HepG2 (cell line): ENCODE measurements around the gene TM2D1. TPM values are rescaled to one million over a fixed set of nuclear protein-coding genes. Genes with fewer than 3 reads are reported as not detected.
A peak's percentile ranks its signal among the peaks of the same experiment; 100 is the strongest.

ENCODE experiments used
- ATAC-seq: fragments of 200-7000 bp; cut with Tn5 transposase; 3 replicates; pipeline ENCODE4 v1.9.1; 2020; ENCODE audit warnings: mild to moderate bottlenecking, moderate library complexity
- BruUV-seq: library from RNA; stranded (reverse); fragments of 400-500 nt; replicated peaks from 2 replicates; lab custom pipeline; 2021; lab: Mats Ljungman, UMichigan
- CTCF ChIA-PET: fragments of 300-600 bp; formaldehyde crosslinking; extraction: SDS; loops from one replicate; lab custom pipeline; 2021; ENCODE audit warnings: low total read pairs, inconsistent platforms, low intra/inter-chr PET ratio; lab: Yijun Ruan, JAX
- POLR2A ChIA-PET: fragments of 350-600 bp; sonication (Branson Sonifier 250); formaldehyde crosslinking; loops from one replicate; lab custom pipeline; 2020; ENCODE audit warnings: antibody characterized with exemption, inconsistent platforms; lab: Yijun Ruan, JAX
- DNase-seq: peaks from one replicate; pipeline ENCODE4 v3.0.0-alpha.2; 2015; ENCODE audit warnings: low spot score
- FAIRE-seq: peaks from 3 replicates; lab custom pipeline; 2011; peaks lifted over from hg19 to GRCh38; lab: Jason Lieb, UNC
- H2AFZ ChIP-seq: one replicate; pipeline ENCODE4 v1.6.1; 2011; ENCODE audit warnings: low read length, inconsistent platforms
- H3K27ac ChIP-seq: fragments of 300-600 bp; 3 replicates; pipeline ENCODE4 v1.8.0; 2011; ENCODE audit warnings: mixed run types, mild to moderate bottlenecking, mixed read lengths, low read length, inconsistent platforms; ENCODE audit not compliant: insufficient read depth; ENCODE audit errors: extremely low read length
- H3K27me3 ChIP-seq, 2 experiments: fragments of 200-600 bp in 1 of 2; 2 replicates in 1 of 2; 3 replicates in 1 of 2; pipeline versions ENCODE4 v1.6.0 to v1.8.0; 2011; ENCODE audit warnings: low read length in 2 of 2, mild to moderate bottlenecking in 2 of 2, moderate library complexity in 2 of 2, inconsistent platforms in 1 of 2; ENCODE audit not compliant: insufficient read depth in 2 of 2, control insufficient read depth in 1 of 2
- H3K36me3 ChIP-seq, 2 experiments: fragments of 200-600 bp in 1 of 2; replicated peaks in 1 of 2; 2 replicates in 1 of 2; 3 replicates in 1 of 2; pipeline versions ENCODE4 v1.5.1 to v1.8.0; 2011; ENCODE audit warnings: low read length in 2 of 2, inconsistent platforms in 1 of 2; ENCODE audit not compliant: insufficient read depth in 2 of 2, control insufficient read depth in 1 of 2
- H3K4me1 ChIP-seq: 2 replicates; pipeline ENCODE4 v1.5.1; 2012; ENCODE audit warnings: low read length, inconsistent platforms; ENCODE audit not compliant: insufficient read depth
- H3K4me2 ChIP-seq: 2 replicates; pipeline ENCODE4 v1.6.0; 2011; ENCODE audit warnings: low read depth, low read length, inconsistent platforms
- H3K4me3 ChIP-seq, 3 experiments: fragments of 200-600 bp in 1 of 3; sonication (generic), shearing (Covaris generic) in 1 of 3; replicated peaks in 1 of 3; 2 replicates each; pipeline ENCODE4 v1.5.1; 2011 to 2016; ENCODE audit warnings: low read length in 3 of 3, inconsistent platforms in 2 of 3, low read depth in 2 of 3, mild to moderate bottlenecking in 2 of 3, control low read depth in 1 of 3, mixed read lengths in 1 of 3; ENCODE audit not compliant: insufficient read depth in 1 of 3
- H3K79me2 ChIP-seq: one replicate; pipeline ENCODE4 v1.6.1; 2011; ENCODE audit warnings: low read length, inconsistent platforms; ENCODE audit not compliant: insufficient read depth
- H3K9ac ChIP-seq: 2 replicates; pipeline ENCODE4 v1.6.0; 2011; ENCODE audit warnings: mild to moderate bottlenecking, low read depth, low read length, inconsistent platforms; ENCODE audit not compliant: insufficient read depth
- H3K9me3 ChIP-seq: 2 replicates; pipeline ENCODE4 v1.5.1; 2012; ENCODE audit warnings: mild to moderate bottlenecking, low read length
- H4K20me1 ChIP-seq: 2 replicates; pipeline ENCODE4 v1.6.0; 2011; ENCODE audit warnings: inconsistent platforms, mild to moderate bottlenecking, low read length, moderate library complexity; ENCODE audit not compliant: insufficient read depth
- AHDC1 ChIP-seq: sonication (generic); formaldehyde crosslinking; IDR thresholded peaks from 2 replicates; pipeline ENCODE4 v1.5.1; 2020; ENCODE audit warnings: mild to moderate bottlenecking, missing genetic modification reagents, borderline replicate concordance
- ATF3 ChIP-seq: sonication (generic); formaldehyde crosslinking; IDR thresholded peaks from 2 replicates; pipeline ENCODE4 v1.4.0; 2020; ENCODE audit warnings: missing genetic modification reagents
- CENPX ChIP-seq: sonication (generic); formaldehyde crosslinking; IDR thresholded peaks from 2 replicates; pipeline ENCODE4 v1.9.0; 2021; ENCODE audit warnings: mild to moderate bottlenecking, missing genetic modification reagents, moderate library complexity
- HOXA5 ChIP-seq: sonication (generic); formaldehyde crosslinking; IDR thresholded peaks from 2 replicates; pipeline ENCODE4 v1.4.0; 2020; ENCODE audit warnings: missing genetic modification reagents
- RERE ChIP-seq: IDR thresholded peaks from 2 replicates; pipeline ENCODE4 v1.6.1; 2016; ENCODE audit warnings: low read depth, missing genetic modification reagents, missing compliant biosample characterization
- RFX3 ChIP-seq: IDR thresholded peaks from 2 replicates; pipeline ENCODE4 v1.6.1; 2016; ENCODE audit warnings: missing biosample characterization, missing genetic modification reagents
- SSRP1 ChIP-seq: IDR thresholded peaks from 2 replicates; pipeline ENCODE4 v1.6.1; 2016; ENCODE audit warnings: control low read depth
- WIZ ChIP-seq: sonication (generic); formaldehyde crosslinking; IDR thresholded peaks from 2 replicates; pipeline ENCODE4 v1.5.1; 2020; ENCODE audit warnings: mild to moderate bottlenecking, missing genetic modification reagents
- ZNF362 ChIP-seq: sonication (generic); formaldehyde crosslinking; IDR thresholded peaks from 2 replicates; pipeline ENCODE4 v1.4.0; 2020; ENCODE audit warnings: missing genetic modification reagents, mild to moderate bottlenecking, borderline replicate concordance
- ZNF44 ChIP-seq: sonication (generic); formaldehyde crosslinking; IDR thresholded peaks from 2 replicates; pipeline ENCODE4 v1.5.1; 2020; ENCODE audit warnings: mild to moderate bottlenecking, missing genetic modification reagents
- ZNF501 ChIP-seq: sonication (generic); formaldehyde crosslinking; IDR thresholded peaks from 2 replicates; pipeline ENCODE4 v1.5.1; 2020; ENCODE audit warnings: mild to moderate bottlenecking, moderate library complexity, missing genetic modification reagents
- ZNF530 ChIP-seq: sonication (generic); formaldehyde crosslinking; IDR thresholded peaks from 2 replicates; pipeline ENCODE4 v1.5.0; 2020; ENCODE audit warnings: low read depth, mild to moderate bottlenecking, missing genetic modification reagents
- ZNF670 ChIP-seq: sonication (generic); formaldehyde crosslinking; IDR thresholded peaks from 2 replicates; pipeline ENCODE4 v1.8.0; 2022; ENCODE audit warnings: mild to moderate bottlenecking, missing genetic modification reagents, borderline replicate concordance
- WGBS: methylation state at CpG from one replicate; pipeline ENCODE4 v1.1.6; 2017; ENCODE audit warnings: low lambda C conversion rate; 5-methylcytosine and 5-hydroxymethylcytosine counted together
- in situ Hi-C: cut with HindIII; loops from 2 replicates; pipeline ENCODE4 v1.10.0; 2017; ENCODE audit warnings: low pct_unique_long_range_greater_than_20kb; ENCODE audit not compliant: extremely low pct_ligation_motif_present
- intact Hi-C: fragments of 100-400 bp; cut with micrococcal nuclease; formaldehyde crosslinking; loops from one replicate; pipeline ENCODE4 v1.10.0; 2022; ENCODE audit not compliant: unreplicated experiment
- polyA plus RNA-seq, 8 experiments: library from polyadenylated mRNA; depleted of rRNA in 3 of 8; stranded (reverse) in 7 of 8; unstranded in 1 of 8; fragments of >200 nt; fragmentation: Illumina TruSeq in 4 of 8; extraction: Trizol in 4 of 8; gene quantifications; 2 replicates each; pipeline versions ENCODE4 v1.2.1 to v1.2.3, GENCODE V29; 2011 to 2016; ENCODE audit warnings: low read depth in 4 of 8, missing spikeins in 1 of 8, mixed read lengths in 1 of 8; ENCODE audit not compliant: insufficient read depth in 1 of 8
- total RNA-seq, 5 experiments: library from RNA; depleted of rRNA; stranded (reverse); fragments of >200 nt; fragmentation: Illumina TruSeq; extraction: Trizol; gene quantifications; 2 replicates each; pipeline ENCODE4 v1.2.3, GENCODE V29; 2016; ENCODE audit warnings: low read depth in 1 of 5

Gene TM2D1
- total and polyA plus RNA-seq, 2 of the 13 experiments (the other 11 are each of a cell fraction or from before 2014, with no cell fraction given) = 26.6 to 49.0 TPM

GRCh38 chr1:61724506-61724812 is 482 bp downstream of the TM2D1 start:
- Histone ChIP-seq H3K27ac (peak overlapping the region; percentile 74), H3K9ac (peak overlapping the region; percentile 92), H3K4me1 (peaks cover 26% of the 10 kb centered on the region), H3K4me2 (peak overlapping the region; percentile 82), H3K4me3 (peak overlapping the region; percentile 87 to 96 (median 94)), H4K20me1 (no peaks in the 10 kb centered on the region), H3K9me3 (no peaks in the 10 kb centered on the region), H2AFZ (no peak overlapping the region), H3K79me2 (peaks cover 23% of the 10 kb centered on the region), H3K27me3 (no peaks in the 10 kb centered on the region; a peak in 1 of 5 replicates), H3K36me3 (no peaks in the 10 kb centered on the region)
- in situ Hi-C loops (no loop called here), intact Hi-C loops (loop anchor here (10.0 kb wide), 1 partner anchor 120 kb away; no protein-coding TSS in a partner anchor)
- ATAC-seq = no peak; the same call in 2 of the 3 replicates
- WGBS = 1% methylated on average over 3 of the region's 3 CpGs
- DNase-seq = no peak
- CTCF ChIA-PET = no interaction called here
- FAIRE-seq = no peak
- BruUV-seq = TSS peak; percentile 65
- POLR2A ChIA-PET = no interaction called here
- no peak for TF ChIP-seq CENPX
- TF ChIP-seq RERE = no peak
- no peak for TF ChIP-seq WIZ (CRISPR knock-in tag)
- 0 out of 2 replicates have a peak, but pooled peaks have one; percentile 7 for TF ChIP-seq ZNF362 (CRISPR knock-in tag)
- TF ChIP-seq ZNF670 (CRISPR knock-in tag) = peak; percentile 29; the same call in 1 of the 2 replicates
- TF ChIP-seq ZNF530 (CRISPR knock-in tag) = no peak
- no peak for TF ChIP-seq RFX3 (CRISPR knock-in tag)
- no peak for TF ChIP-seq ZNF501 (CRISPR knock-in tag)
- TF ChIP-seq AHDC1 (CRISPR knock-in tag) = peak; percentile 13; the same call in 1 of the 2 replicates
- TF ChIP-seq ZNF44 = 0 out of 2 replicates have a peak, but pooled peaks have one; percentile 15
- TF ChIP-seq HOXA5 (CRISPR knock-in tag) = peak; percentile 10; the same call in 1 of the 2 replicates
- no peak for TF ChIP-seq ATF3
- no peak for TF ChIP-seq SSRP1 (CRISPR knock-in tag)
